ENCODE results near the gene CNDP2. TPM values are rescaled to one million over a fixed set of nuclear protein-coding genes. Genes with fewer than 3 reads are reported as not detected.

The CNDP2 gene
- total and polyA plus RNA-seq, 3 donors from 2014 or later, result 72.0 to 84.5 (median 74.4) TPM

GRCh38 chr18:74497324-74497676 is 1.1 kb downstream of the CNDP2 start:
- intact Hi-C loops (cut with DNase I; ENCODE audit: low total_unique reads), result no loop called here
- Histone ChIP-seq H3K27ac (peak overlapping the region; percentile 76 to 93), H3K4me3 (peak overlapping the region in 1 of 2 donors; percentile 96), H3K9me3 (no peaks in the 10 kb centered on the region), H3K36me3 (ENCODE audit: low read depth, missing control alignments) (no peaks in the 10 kb centered on the region), H3K4me1 (peaks cover 14% of the 10 kb centered on the region), H3K27me3 (no peaks in the 10 kb centered on the region)
- no peak for DNase-seq
- 69 to 82% methylated on average over 8 of the region's 8 CpGs for WGBS, 2 donors
- TF ChIP-seq POLR2A (IDR thresholded peaks at IDR 0.05), result no peak
- no peak for TF ChIP-seq CTCF (IDR thresholded peaks at IDR 0.05)

- Histone ChIP-seq H3K27me3 (no peaks in the 10 kb centered on the region), H3K4me3 (no peak overlapping the region), H3K36me3 (ENCODE audit: low read depth, missing control alignments) (no peaks in the 10 kb centered on the region), H3K27ac (peak overlapping the region in 1 of 2 donors; percentile 93), H3K4me1 (peaks cover 14% of the 10 kb centered on the region), H3K9me3 (no peaks in the 10 kb centered on the region)
- TF ChIP-seq POLR2A (IDR thresholded peaks at IDR 0.05), result no peak
- no peak for TF ChIP-seq CTCF (IDR thresholded peaks at IDR 0.05)
- DNase-seq, result no peak
- intact Hi-C loops (cut with DNase I; ENCODE audit: low total_unique reads), result no loop called here
- WGBS, 2 donors, result 76 to 78% methylated on average over 3 of the region's 3 CpGs
These were observed 1.6 kb downstream of the CNDP2 start for GRCh38 chr18:74497778-74498177.

- WGBS, 2 donors, result 81 to 88% methylated on average over 14 of the region's 14 CpGs
- TF ChIP-seq CTCF (IDR thresholded peaks at IDR 0.05) (no peak), POLR2A (IDR thresholded peaks at IDR 0.05) (no peak)
- DNase-seq, result no peak
- intact Hi-C loops (cut with DNase I; ENCODE audit: low total_unique reads), result no loop called here
- Histone ChIP-seq H3K27me3 (no peaks in the 10 kb centered on the region), H3K36me3 (ENCODE audit: low read depth, missing control alignments) (no peaks in the 10 kb centered on the region), H3K4me3 (no peak overlapping the region), H3K27ac (peak overlapping the region in 1 of 2 donors; percentile 68), H3K9me3 (no peaks in the 10 kb centered on the region), H3K4me1 (peaks cover 14% of the 10 kb centered on the region)
These were observed 2.8 kb downstream of the CNDP2 start for GRCh38 chr18:74498712-74499627.

- H3K9me3 ChIP-seq, result no peaks in the 10 kb centered on the region
- 63 to 78% methylated on average over 9 of the region's 9 CpGs for WGBS, 2 donors
- no peak for DNase-seq
- peak overlapping the region in 1 of 2 donors; percentile 68 for H3K27ac ChIP-seq
- intact Hi-C loops (cut with DNase I; ENCODE audit: low total_unique reads), result no loop called here
- peaks cover 14% of the 10 kb centered on the region for H3K4me1 ChIP-seq
- H3K36me3 ChIP-seq (ENCODE audit: low read depth, missing control alignments), result no peaks in the 10 kb centered on the region
- TF ChIP-seq CTCF (IDR thresholded peaks at IDR 0.05), result no peak
- no peak for TF ChIP-seq POLR2A (IDR thresholded peaks at IDR 0.05)
- no peaks in the 10 kb centered on the region for H3K27me3 ChIP-seq
- no peak overlapping the region for H3K4me3 ChIP-seq
These were observed 3.5 kb downstream of the CNDP2 start for GRCh38 chr18:74499633-74500032.
